Lower leg skin (tissue), 4 donors: ENCODE results near the gene CFAP43. TPM values are rescaled to one million over a fixed set of nuclear protein-coding genes. Genes with fewer than 3 reads are reported as not detected.
"Not testable (repeated sequence)": the region's sequence is repeated elsewhere in the genome, so short reads cannot be mapped to it uniquely, and the experiment has no call there.

ENCODE experiments used
- DNase-seq, 2 donors: peaks; one replicate each; pipeline ENCODE4 v3.0.0-alpha.2; 2019; ENCODE audit warnings: low spot score in 2 of 2
- H3K4me3 ChIP-seq: fragments of 200-600 bp; sonication (generic); 2 replicates; pipeline ENCODE4 v1.5.1; 2017; ENCODE audit warnings: mild to moderate bottlenecking, low read depth; ENCODE audit not compliant: poor library complexity, severe bottlenecking
- POLR2A ChIP-seq, 2 donors: fragments of 450-650 bp; IDR thresholded peaks; one replicate each; pipeline ENCODE4 v1.6.1; 2016 to 2017; ENCODE audit warnings: antibody characterized with exemption in 2 of 2, mild to moderate bottlenecking in 1 of 2, moderate library complexity in 1 of 2
- WGBS, 2 donors: methylation state at CpG; one replicate each; pipeline ENCODE4 v1.1.5; 2018; 5-methylcytosine and 5-hydroxymethylcytosine counted together
- intact Hi-C: fragments of 100-400 bp; cut with DNase I; formaldehyde crosslinking; loops from one replicate; pipeline ENCODE4 v1.15.0; 2023; ENCODE audit warnings: low total_unique reads
- total RNA-seq, 4 donors: library from RNA; depleted of rRNA; stranded (reverse); fragments of >200 nt; gene quantifications; one replicate each; pipeline ENCODE4 v1.1.0, GENCODE V29; 2016
- TF ChIP-seq, protein P1 (sequence below), 3 donors: fragments of 450-650 bp; IDR thresholded peaks; one replicate each; pipeline ENCODE4 v1.5.1; 2016; ENCODE audit warnings: antibody characterized with exemption in 3 of 3, mild to moderate bottlenecking in 3 of 3, moderate library complexity in 2 of 3

Gene CFAP43
- total RNA-seq, 4 donors from 2014 or later, result 0.19 to 1.6 (median 0.50) TPM

DNA sequence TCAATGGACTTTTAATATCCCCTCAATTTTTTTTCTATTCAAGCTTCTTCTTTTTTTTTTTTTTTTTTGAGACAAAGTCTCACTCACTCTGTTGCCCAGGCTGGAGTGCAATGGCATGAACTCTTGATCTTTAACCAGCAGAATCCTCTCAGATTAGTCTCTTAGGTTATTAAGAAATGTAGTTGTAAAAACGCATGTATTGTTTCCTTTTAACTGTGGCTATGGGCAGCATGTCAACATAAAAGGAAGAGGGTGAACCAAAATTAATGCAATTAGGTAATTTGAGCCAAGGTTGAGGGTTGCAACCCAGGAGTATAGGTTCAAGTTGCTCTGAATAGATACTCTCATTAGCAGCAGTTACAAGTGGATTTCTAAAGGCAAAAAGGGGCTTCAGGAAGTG is 18.2 kb upstream of the CFAP43 start:
- intact Hi-C loops, result no loop called here
- WGBS, 2 donors, result 36 to 44% methylated on average over 1 of the region's 1 CpG
- DNase-seq, result no peak

GRCh38 chr10:104248931-104249330 is 16.8 kb upstream of the CFAP43 start:
- WGBS, 2 donors, result 70 to 72% methylated on average over 11 of the region's 11 CpGs
- H3K4me3 ChIP-seq, intact Hi-C loops, DNase-seq: not testable (repeated sequence)

More for the DNA sequence above, 18.2 kb upstream of the CFAP43 start:
- H3K4me3 ChIP-seq, result no peak overlapping the region
- TF ChIP-seq POLR2A (IDR thresholded peaks at IDR 0.05), result no peak
- TF ChIP-seq, protein P1, sequence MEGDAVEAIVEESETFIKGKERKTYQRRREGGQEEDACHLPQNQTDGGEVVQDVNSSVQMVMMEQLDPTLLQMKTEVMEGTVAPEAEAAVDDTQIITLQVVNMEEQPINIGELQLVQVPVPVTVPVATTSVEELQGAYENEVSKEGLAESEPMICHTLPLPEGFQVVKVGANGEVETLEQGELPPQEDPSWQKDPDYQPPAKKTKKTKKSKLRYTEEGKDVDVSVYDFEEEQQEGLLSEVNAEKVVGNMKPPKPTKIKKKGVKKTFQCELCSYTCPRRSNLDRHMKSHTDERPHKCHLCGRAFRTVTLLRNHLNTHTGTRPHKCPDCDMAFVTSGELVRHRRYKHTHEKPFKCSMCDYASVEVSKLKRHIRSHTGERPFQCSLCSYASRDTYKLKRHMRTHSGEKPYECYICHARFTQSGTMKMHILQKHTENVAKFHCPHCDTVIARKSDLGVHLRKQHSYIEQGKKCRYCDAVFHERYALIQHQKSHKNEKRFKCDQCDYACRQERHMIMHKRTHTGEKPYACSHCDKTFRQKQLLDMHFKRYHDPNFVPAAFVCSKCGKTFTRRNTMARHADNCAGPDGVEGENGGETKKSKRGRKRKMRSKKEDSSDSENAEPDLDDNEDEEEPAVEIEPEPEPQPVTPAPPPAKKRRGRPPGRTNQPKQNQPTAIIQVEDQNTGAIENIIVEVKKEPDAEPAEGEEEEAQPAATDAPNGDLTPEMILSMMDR (IDR thresholded peaks at IDR 0.05), result no peak

DNA sequence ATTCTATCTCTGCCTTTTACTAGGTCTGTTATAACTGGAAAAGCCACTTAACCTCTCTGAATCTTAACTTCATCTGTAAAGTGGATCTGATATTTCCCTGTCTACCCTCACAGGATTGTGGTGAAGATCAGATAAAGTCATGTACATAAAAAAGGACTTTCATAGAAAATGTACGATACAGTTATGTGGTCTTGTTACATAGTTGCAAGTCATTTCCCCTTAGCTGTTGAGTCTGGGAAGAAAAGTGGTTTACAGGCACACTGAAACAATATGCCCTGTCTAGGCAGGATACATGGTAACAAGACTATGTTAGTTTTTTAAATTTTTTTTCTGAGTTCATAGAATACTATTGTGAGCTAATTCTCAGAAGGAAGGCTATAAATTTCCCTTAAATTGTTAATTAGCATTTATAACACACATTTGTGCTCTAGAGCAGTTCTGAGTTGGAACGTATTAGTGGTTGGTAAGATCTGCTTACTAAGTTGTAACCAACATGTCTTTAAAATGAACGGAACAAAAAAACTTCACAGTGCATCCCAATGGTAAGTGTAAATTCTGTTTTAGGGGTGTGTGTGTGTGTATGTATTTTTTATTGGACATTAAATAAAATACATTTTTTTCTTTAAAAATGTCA is 15.5 kb upstream of the CFAP43 start:
- no peak overlapping the region for H3K4me3 ChIP-seq
- 76 to 78% methylated on average over 3 of the region's 3 CpGs for WGBS, 2 donors
- intact Hi-C loops, result no loop called here
- DNase-seq, result no peak
- TF ChIP-seq POLR2A (IDR thresholded peaks at IDR 0.05), result no peak
- TF ChIP-seq, protein P1 (IDR thresholded peaks at IDR 0.05), result no peak

- intact Hi-C loops, result no loop called here
- DNase-seq, result no peak
- 31 to 34% methylated on average over 2 of the region's 2 CpGs for WGBS, 2 donors
- H3K4me3 ChIP-seq, result no peak overlapping the region
- TF ChIP-seq, protein P1 (IDR thresholded peaks at IDR 0.05), result no peak
- no peak for TF ChIP-seq POLR2A (IDR thresholded peaks at IDR 0.05)
Observed at GRCh38 chr10:104246976-104247375, 14.8 kb upstream of the CFAP43 start.

- WGBS, 2 donors, result 95 to 96% methylated on average over 8 to 34 of the region's 34 CpGs
- no peak overlapping the region for H3K4me3 ChIP-seq
- intact Hi-C loops, result no loop called here
- TF ChIP-seq POLR2A (IDR thresholded peaks at IDR 0.05), result no peak
- TF ChIP-seq, protein P1 (IDR thresholded peaks at IDR 0.05), result no peak
- DNase-seq, result no peak
Observed at GRCh38 chr10:104245066-104245632, 13.0 kb upstream of the CFAP43 start.

DNA sequence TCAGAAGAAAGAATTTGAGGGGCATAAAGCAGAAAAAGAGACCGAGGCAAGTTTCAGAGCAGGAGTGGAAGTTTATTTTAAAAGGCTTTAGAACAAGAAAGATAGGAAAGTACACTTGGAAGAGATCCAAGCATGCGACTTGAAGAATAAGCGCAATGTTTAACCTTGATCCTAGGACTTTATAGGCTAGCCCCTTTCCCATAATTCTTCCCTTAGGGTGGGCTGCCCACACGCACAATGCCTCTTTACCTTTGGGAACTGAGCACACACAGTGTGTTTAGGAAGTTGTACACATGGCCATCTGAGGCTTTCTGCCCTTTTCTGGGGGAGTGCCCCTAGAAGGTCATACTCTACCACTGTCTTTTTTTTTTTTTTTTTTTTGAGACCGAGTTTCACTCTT is 11.3 kb upstream of the CFAP43 start:
- intact Hi-C loops, result no loop called here
- H3K4me3 ChIP-seq, result no peak overlapping the region
- whole genome bisulfite sequencing, 2 donors, result 76 to 79% methylated on average over 5 of the region's 5 CpGs
- DNase-seq, result no peak
- TF ChIP-seq POLR2A (IDR thresholded peaks at IDR 0.05), result no peak
- TF ChIP-seq, protein P1 (IDR thresholded peaks at IDR 0.05), result no peak

- intact Hi-C loops, DNase-seq: not testable (repeated sequence)
- WGBS, 2 donors, result 77 to 86% methylated on average over 3 of the region's 3 CpGs
Observed at GRCh38 chr10:104243009-104243408, 10.8 kb upstream of the CFAP43 start.

More at GRCh38 chr10:104243009-104243408, 10.8 kb upstream of the CFAP43 start:
- not testable (repeated sequence) for H3K4me3 ChIP-seq
